Renal cortical epithelial cell (primary cell): ENCODE measurements around the gene ITIH6. TPM values are rescaled to one million over a fixed set of nuclear protein-coding genes. Genes with fewer than 3 reads are reported as not detected.
"Not testable (repeated sequence)": the region's sequence is repeated elsewhere in the genome, so short reads cannot be mapped to it uniquely, and the experiment has no call there.

ENCODE experiments used
- DNase-seq: peaks from one replicate; pipeline ENCODE4 v3.0.0-alpha.2; 2011; ENCODE audit warnings: low read depth
- total RNA-seq: library from RNA; depleted of rRNA; stranded (reverse); fragments of >200 nt; gene quantifications from 2 replicates; pipeline ENCODE4 v1.2.3, GENCODE V29; 2014

ITIH6 gene
- total RNA-seq, 1 donor from 2014 or later, result not detected

- no peak for DNase-seq
These were observed 991 bp upstream of the ITIH6 start for GRCh38 chrX:54799046-54799445.

DNA sequence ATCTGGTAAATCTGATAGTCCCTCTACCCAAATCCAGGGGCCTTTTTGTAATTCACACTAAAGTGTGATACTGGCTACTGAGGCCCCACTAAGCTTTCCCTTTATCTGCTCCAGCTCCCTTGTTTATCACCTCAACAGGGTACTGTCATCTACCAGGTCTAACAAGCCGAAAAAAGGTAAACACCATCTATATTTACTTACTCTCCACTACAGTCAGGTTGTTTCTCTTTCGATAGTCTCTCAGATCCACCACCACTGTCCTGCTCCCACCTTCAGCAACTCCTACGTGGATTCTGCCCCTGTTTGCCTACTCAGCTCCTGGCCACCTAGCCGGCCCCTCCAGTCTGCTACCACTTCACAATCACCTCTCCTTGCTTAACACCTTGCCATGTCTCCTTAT, 3.3 kb downstream of the ITIH6 start:
- DNase-seq, result no peak

GRCh38 chrX:54794028-54794427, 4.0 kb downstream of the ITIH6 start:
- DNase-seq, result no peak

DNA sequence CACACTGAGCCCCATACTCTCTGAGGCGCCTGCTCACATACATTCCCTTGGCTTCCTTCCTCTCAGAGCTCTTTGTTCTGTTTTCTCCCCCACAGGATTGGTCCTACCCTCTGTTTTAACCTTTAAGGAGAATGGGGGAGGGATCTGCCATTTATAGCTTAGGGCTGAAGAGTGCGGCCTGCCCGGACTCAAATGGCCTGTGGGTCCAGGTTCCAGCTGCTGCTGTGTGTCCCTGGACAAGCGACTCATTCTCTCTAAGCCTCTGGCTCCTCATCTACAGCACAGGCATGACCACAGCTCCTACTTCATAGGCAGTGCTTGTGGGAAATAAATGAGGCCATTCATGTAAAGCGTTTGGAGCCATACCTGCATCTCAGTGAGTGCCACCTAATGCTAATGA, 8.7 kb downstream of the ITIH6 start:
- not testable (repeated sequence) for DNase-seq

DNA sequence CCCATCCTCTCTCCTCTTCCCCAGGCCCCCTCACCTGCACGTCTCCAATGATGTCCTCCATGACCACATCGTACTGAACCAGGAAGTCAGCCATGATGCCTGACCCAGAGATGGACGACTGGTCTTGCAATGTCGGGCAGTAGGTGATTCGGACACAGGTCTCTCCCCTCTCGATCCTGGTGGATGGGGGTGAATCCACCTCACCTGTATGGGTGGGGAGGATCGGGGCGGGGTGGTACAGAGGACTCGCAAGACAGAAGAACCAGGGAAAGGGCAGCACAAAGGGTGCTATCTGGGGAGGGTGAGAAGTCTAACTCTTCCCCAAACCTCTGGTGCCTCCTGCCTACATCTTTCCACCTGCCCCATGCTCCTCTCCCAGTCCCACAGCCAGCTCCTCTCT, 9.6 kb downstream of the ITIH6 start:
- no peak for DNase-seq

DNA sequence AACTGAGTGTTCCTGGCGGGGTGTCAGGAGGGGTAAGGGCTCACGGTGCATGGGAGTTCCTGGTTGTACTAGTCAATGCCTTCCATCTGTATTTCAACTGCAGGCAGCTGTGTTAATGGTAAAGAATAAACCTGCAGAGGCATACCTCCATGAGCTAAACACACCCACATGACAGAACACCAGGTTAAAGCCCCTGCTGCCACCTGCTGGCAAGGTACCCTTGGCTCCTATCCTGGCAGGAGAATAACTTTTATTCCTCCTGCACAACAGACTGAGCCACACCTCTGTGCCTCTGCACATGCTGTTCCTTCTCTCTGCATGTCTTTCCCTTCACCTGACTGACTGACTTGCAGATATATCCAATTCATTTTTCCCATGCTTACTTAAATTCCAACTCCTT, 11.1 kb downstream of the ITIH6 start:
- no peak for DNase-seq

DNA sequence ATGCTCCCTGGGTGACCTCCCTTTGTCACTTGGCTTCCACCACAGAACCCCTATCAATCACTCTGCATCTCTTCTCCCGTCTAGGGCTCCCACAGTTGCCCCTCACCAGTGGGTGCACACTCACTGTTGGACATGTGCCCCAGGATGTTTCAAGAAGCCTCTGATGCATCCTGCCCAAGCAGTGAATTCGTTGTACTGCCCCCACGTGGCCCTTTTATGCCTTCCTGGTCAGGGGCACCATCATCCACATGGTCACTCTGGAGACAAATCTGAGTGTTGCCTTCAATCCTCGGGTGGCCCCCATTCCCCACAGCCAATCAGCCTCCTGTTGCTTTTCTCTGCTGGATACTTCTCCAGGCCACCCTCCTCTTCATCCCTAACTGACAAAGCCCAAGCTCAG, 12.2 kb downstream of the ITIH6 start:
- DNase-seq, result no peak

- no peak for DNase-seq
These were observed 20.9 kb downstream of the ITIH6 start for GRCh38 chrX:54776987-54777672.

- no peak for DNase-seq
These were observed 22.0 kb downstream of the ITIH6 start for GRCh38 chrX:54776061-54776460.

GRCh38 chrX:54774391-54775094, 23.5 kb downstream of the ITIH6 start:
- not testable (repeated sequence) for DNase-seq

GRCh38 chrX:54758114-54759055, 39.7 kb downstream of the ITIH6 start:
- DNase-seq, result no peak

- DNase-seq, result no peak
These were observed 43.2 kb downstream of the ITIH6 start for GRCh38 chrX:54754854-54755253.

DNA sequence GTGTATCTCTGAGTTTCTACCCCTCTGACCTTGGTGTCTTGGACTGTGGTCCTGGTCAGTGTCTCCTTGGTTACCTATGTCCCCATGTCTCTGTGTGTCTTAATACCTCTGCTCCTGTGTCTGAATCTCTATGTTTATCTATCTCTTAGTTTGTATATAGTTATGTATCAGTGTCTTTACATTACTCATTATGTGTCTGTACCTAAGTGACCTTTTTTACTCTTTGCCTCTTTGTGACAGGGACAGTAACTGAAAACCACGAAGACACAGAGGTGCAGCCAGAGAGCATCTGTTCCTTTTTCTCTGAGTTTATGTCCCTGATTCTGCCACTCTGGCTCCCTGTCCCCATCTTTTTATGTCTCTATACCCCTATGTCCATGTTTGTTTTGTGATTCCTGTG, 49.4 kb downstream of the ITIH6 start:
- DNase-seq, result no peak

GRCh38 chrX:54747733-54748393, 50.2 kb downstream of the ITIH6 start:
- DNase-seq, result no peak

- no peak for DNase-seq
These were observed 51.1 kb downstream of the ITIH6 start for GRCh38 chrX:54746928-54747327.

GRCh38 chrX:54745676-54746075, 52.4 kb downstream of the ITIH6 start:
- DNase-seq, result no peak

DNA sequence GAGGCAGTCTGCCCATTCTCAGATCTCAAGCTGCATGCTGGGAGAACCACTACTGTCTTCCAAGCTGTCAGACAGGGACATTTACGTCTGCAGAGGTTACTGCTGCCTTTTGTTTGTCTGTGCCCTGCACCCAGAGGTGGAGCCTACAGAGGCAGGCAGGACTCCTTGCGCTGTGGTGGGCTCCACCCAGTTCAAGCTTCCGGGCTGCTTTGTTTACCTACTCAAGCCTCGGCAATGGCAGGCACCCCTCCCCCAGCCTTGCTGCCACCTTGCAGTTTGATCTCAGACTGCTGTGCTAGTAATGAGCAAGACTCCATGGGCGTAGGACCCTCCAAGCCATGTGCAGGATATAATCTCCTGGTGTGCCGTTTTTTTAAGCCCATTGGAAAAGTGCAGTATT, 59.5 kb downstream of the ITIH6 start:
- DNase-seq, result not testable (repeated sequence)

GRCh38 chrX:54736298-54736942, 61.6 kb downstream of the ITIH6 start:
- DNase-seq, result not testable (repeated sequence)

DNA sequence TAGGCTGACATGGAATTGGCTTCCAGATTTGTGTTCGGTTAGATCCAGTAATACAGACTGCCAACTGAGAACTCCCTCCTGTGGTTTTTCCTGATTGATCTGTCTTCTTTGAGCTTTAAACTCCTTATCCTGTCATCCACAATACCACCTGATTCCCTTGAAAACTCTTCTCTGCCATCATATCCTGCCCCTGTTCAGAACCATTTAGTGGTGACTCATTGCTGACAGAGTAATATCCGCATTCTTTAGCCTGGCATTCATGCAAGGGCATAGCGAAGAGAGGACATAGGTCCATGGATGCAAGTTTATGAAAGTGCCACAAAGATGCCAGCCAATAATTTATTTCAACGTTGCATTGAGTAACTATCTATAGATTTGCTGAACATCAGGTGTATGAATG, 76.6 kb downstream of the ITIH6 start:
- DNase-seq, result peak; percentile 35

GRCh38 chrX:54715621-54716020, 82.4 kb downstream of the ITIH6 start:
- DNase-seq, result no peak

- no peak for DNase-seq
These were observed 83.6 kb downstream of the ITIH6 start for GRCh38 chrX:54714424-54714823.
